ENCODE results near the gene DNM2. TPM values are rescaled to one million over a fixed set of nuclear protein-coding genes. Genes with fewer than 3 reads are reported as not detected.
A peak's percentile ranks its signal among the peaks of the same experiment; 100 is the strongest.

Gene DNM2
- total RNA-seq, 4 donors from 2014 or later: 79.1 to 115 (median 96.8) TPM

DNA sequence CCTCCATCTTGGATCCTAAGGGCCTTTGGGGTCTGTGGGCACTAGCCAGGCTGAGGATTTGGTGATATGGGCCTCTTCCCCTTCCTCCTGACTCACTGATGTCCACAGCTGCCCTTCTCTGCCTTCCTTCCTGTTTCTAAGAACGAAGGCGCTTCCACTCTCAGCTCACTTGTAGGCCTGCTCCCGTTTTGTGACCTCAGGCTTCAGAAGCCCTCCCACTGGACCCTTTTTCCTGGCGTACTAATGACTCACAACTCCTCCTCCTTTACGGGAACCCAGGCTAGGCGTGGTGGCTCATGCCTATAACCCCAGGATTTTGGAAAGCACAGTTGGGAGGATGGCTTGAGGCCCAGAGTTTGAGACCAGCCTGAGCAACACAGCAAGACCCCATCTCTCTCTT is 62.5 kb downstream of the DNM2 start:
- H3K9me3 ChIP-seq: no peaks in the 10 kb centered on the region
- ATAC-seq: peak; percentile 88
- H3K4me1 ChIP-seq: peaks cover 0 to 19% (median 5%) of the 10 kb centered on the region in 3 donors
- WGBS, 2 donors (ENCODE audit: low coverage in 1 of 2): 51% methylated on average over 5 of the region's 6 CpGs; no CpG with 5 or more reads in 1 of the 2 donors
- TF ChIP-seq POLR2A (IDR thresholded peaks at IDR 0.05) (no peak), EP300 (IDR thresholded peaks at IDR 0.05) (no peak), POLR2AphosphoS5 (IDR thresholded peaks at IDR 0.05) (peak; percentile 50)
- TF ChIP-seq, protein P1, sequence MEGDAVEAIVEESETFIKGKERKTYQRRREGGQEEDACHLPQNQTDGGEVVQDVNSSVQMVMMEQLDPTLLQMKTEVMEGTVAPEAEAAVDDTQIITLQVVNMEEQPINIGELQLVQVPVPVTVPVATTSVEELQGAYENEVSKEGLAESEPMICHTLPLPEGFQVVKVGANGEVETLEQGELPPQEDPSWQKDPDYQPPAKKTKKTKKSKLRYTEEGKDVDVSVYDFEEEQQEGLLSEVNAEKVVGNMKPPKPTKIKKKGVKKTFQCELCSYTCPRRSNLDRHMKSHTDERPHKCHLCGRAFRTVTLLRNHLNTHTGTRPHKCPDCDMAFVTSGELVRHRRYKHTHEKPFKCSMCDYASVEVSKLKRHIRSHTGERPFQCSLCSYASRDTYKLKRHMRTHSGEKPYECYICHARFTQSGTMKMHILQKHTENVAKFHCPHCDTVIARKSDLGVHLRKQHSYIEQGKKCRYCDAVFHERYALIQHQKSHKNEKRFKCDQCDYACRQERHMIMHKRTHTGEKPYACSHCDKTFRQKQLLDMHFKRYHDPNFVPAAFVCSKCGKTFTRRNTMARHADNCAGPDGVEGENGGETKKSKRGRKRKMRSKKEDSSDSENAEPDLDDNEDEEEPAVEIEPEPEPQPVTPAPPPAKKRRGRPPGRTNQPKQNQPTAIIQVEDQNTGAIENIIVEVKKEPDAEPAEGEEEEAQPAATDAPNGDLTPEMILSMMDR (IDR thresholded peaks at IDR 0.05): no peak
- H3K27ac ChIP-seq: peak overlapping the region in 3 of 4 donors; percentile 68 to 76 (median 69)
- H3K27me3 ChIP-seq: no peaks in the 10 kb centered on the region
- H3K4me3 ChIP-seq: no peak overlapping the region
- peaks cover 0 to 100% of the 10 kb centered on the region in 2 donors for H3K36me3 ChIP-seq

DNA sequence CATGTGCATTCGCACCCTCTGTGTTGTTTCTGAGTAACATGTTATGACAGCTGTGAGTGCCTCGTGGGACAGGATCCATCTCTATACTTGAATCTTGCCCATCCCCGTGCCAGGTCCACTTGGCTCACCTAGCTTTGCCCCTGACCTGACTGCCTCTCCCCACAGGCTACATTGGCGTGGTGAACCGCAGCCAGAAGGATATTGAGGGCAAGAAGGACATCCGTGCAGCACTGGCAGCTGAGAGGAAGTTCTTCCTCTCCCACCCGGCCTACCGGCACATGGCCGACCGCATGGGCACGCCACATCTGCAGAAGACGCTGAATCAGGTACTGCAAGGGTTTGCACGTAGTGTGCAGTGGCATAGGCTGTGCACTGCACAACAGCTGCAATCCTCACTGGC is 64.9 kb downstream of the DNM2 start:
- TF ChIP-seq POLR2AphosphoS5 (IDR thresholded peaks at IDR 0.05) (no peak), EP300 (IDR thresholded peaks at IDR 0.05) (no peak), POLR2A (IDR thresholded peaks at IDR 0.05) (no peak)
- TF ChIP-seq, protein P1 (IDR thresholded peaks at IDR 0.05): no peak
- Histone ChIP-seq H3K27me3 (no peaks in the 10 kb centered on the region), H3K36me3 (peaks cover 0 to 100% of the 10 kb centered on the region in 2 donors), H3K9me3 (no peaks in the 10 kb centered on the region), H3K4me1 (peaks cover 0 to 14% (median 5%) of the 10 kb centered on the region in 3 donors), H3K4me3 (no peak overlapping the region), H3K27ac (peak overlapping the region in 2 of 4 donors; percentile 2 to 38)
- 65 to 71% methylated on average over 2 to 3 of the region's 13 CpGs for WGBS, 2 donors (ENCODE audit: low coverage in 1 of 2)
- no peak for ATAC-seq

DNA sequence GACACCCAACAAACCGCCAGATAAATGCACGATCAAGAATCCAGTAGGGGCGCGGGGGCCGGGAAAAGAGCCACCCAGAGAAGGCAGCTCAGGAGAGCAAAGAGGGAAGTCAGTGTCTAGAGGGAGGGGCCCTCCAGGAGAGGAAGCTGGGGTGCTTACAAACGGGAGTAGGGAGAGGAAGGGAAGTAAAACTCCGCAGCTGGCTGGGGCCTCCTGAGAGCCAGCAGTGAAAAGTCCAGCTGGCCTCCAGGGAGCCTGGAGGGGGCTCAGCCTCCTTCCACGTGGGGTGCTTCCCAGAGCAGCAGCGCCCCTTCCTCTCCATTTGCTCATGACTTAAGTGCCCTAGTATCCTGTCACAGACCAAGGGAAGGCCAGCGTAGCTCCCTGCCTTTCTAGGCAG is 66.4 kb downstream of the DNM2 start:
- Histone ChIP-seq H3K36me3 (peaks cover 0 to 100% of the 10 kb centered on the region in 2 donors), H3K4me1 (peaks cover 0 to 14% (median 5%) of the 10 kb centered on the region in 3 donors), H3K27me3 (no peaks in the 10 kb centered on the region), H3K27ac (peak overlapping the region in 1 of 4 donors; percentile 3), H3K4me3 (no peak overlapping the region), H3K9me3 (no peaks in the 10 kb centered on the region)
- TF ChIP-seq EP300 (IDR thresholded peaks at IDR 0.05): no peak
- TF ChIP-seq POLR2A (IDR thresholded peaks at IDR 0.05): no peak
- TF ChIP-seq, protein P1 (IDR thresholded peaks at IDR 0.05): no peak
- no peak for TF ChIP-seq POLR2AphosphoS5 (IDR thresholded peaks at IDR 0.05)
- WGBS, 2 donors (ENCODE audit: low coverage in 1 of 2): 20 to 57% methylated on average over 1 to 9 of the region's 10 CpGs
- ATAC-seq: no peak

DNA sequence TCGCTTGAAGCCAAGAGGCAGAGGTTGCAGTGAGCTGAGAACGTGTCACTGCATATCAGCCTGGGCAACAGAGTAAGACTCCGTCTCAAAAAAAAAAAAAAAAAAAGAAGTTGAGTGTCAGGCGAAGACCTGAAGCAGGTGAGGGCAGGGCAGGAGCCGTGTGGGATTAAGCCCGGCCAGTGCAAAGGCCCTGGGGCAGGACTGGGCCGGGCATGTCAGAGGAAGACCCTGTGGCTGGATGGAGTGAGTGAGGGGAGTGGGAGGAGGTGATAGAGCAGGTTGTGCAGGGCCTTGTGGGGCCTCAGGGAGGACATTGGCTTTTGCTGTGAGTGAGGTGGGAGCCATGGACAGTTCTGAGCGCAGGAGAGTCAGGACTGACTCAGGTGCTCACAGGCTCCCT is 70.3 kb downstream of the DNM2 start:
- H3K27me3 ChIP-seq: no peaks in the 10 kb centered on the region
- no peaks in the 10 kb centered on the region for H3K4me1 ChIP-seq
- ATAC-seq: no peak
- WGBS, 2 donors (ENCODE audit: low coverage in 1 of 2): 89 to 90% methylated on average over 5 to 8 of the region's 8 CpGs
- H3K27ac ChIP-seq: no peak overlapping the region
- H3K36me3 ChIP-seq: peaks cover 0 to 100% of the 10 kb centered on the region in 2 donors
- H3K4me3 ChIP-seq: no peak overlapping the region
- no peak for TF ChIP-seq EP300 (IDR thresholded peaks at IDR 0.05)
- no peak for TF ChIP-seq POLR2AphosphoS5 (IDR thresholded peaks at IDR 0.05)
- no peak for TF ChIP-seq POLR2A (IDR thresholded peaks at IDR 0.05)
- TF ChIP-seq, protein P1 (IDR thresholded peaks at IDR 0.05): no peak
- H3K9me3 ChIP-seq: no peaks in the 10 kb centered on the region

DNA sequence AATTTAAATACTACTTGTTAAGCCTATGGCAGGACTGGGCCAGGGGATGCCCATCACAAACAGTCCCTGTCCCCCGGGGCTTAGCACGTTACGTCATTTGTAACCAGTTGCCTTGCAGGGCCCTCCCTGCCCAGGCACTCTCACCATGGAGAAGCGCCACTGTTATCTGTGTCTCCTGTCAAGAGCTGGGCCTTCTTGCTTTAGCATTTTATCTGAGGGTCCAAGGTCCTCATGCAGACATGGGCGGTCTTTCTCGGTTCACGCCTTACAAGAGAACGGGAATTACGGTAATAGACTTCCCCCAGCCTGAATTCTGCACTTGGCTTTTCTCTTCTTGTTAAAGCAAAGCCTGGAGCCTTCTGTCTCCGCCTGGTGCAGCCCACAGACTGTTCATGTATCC is 72.0 kb downstream of the DNM2 start:
- no peaks in the 10 kb centered on the region for H3K27me3 ChIP-seq
- no peak for TF ChIP-seq EP300 (IDR thresholded peaks at IDR 0.05)
- TF ChIP-seq, protein P1 (IDR thresholded peaks at IDR 0.05): no peak
- no peak for TF ChIP-seq POLR2AphosphoS5 (IDR thresholded peaks at IDR 0.05)
- no peak for TF ChIP-seq POLR2A (IDR thresholded peaks at IDR 0.05)
- ATAC-seq: no peak
- H3K27ac ChIP-seq: no peak overlapping the region
- H3K9me3 ChIP-seq: no peaks in the 10 kb centered on the region
- no peaks in the 10 kb centered on the region for H3K4me1 ChIP-seq
- H3K36me3 ChIP-seq: peaks cover 0 to 100% of the 10 kb centered on the region in 2 donors
- 77 to 95% methylated on average over 6 to 10 of the region's 10 CpGs for WGBS, 2 donors (ENCODE audit: low coverage in 1 of 2)
- H3K4me3 ChIP-seq: no peak overlapping the region
